Measurements from ENCODE around the gene GSTO2. TPM values are rescaled to one million over a fixed set of nuclear protein-coding genes. Genes with fewer than 3 reads are reported as not detected.

Gene GSTO2
- total RNA-seq, 1 donor from 2014 or later, result 0.58 TPM

DNA sequence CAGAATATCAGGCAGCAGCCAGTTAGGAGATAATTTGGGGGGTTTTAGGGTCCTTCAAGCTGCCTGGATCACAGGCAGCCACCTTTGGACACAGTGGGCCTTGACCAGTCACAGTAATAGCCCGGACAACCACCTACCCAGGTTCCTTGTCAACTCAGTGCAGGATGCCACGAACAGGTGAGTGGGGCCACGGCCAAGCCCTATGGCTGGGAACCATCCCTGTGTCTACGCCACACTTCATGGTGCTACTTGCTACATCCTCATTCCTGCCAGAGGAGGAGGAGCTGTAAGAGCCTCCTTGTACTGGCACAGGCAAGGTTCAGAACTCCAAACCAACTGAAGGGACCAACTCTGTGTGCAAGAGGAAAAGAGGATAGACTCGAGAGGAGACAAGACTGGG is 49.3 kb downstream of the GSTO2 start:
- Mint-ChIP-seq H3K27me3 (ENCODE audit: low read depth) (peaks cover 54% of the 10 kb centered on the region), H3K27ac (ENCODE audit: unreplicated experiment) (no peak overlapping the region), H3K4me1 (peaks cover 14% of the 10 kb centered on the region), H3K36me3 (ENCODE audit: low read depth) (no peaks in the 10 kb centered on the region), H3K4me3 (no peak overlapping the region), H3K9me3 (no peaks in the 10 kb centered on the region)
- no peak for DNase-seq (ENCODE audit: low read depth, low spot score)
- TF ChIP-seq, protein P1, sequence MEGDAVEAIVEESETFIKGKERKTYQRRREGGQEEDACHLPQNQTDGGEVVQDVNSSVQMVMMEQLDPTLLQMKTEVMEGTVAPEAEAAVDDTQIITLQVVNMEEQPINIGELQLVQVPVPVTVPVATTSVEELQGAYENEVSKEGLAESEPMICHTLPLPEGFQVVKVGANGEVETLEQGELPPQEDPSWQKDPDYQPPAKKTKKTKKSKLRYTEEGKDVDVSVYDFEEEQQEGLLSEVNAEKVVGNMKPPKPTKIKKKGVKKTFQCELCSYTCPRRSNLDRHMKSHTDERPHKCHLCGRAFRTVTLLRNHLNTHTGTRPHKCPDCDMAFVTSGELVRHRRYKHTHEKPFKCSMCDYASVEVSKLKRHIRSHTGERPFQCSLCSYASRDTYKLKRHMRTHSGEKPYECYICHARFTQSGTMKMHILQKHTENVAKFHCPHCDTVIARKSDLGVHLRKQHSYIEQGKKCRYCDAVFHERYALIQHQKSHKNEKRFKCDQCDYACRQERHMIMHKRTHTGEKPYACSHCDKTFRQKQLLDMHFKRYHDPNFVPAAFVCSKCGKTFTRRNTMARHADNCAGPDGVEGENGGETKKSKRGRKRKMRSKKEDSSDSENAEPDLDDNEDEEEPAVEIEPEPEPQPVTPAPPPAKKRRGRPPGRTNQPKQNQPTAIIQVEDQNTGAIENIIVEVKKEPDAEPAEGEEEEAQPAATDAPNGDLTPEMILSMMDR (conservative IDR thresholded peaks at IDR 0.05), result no peak

DNA sequence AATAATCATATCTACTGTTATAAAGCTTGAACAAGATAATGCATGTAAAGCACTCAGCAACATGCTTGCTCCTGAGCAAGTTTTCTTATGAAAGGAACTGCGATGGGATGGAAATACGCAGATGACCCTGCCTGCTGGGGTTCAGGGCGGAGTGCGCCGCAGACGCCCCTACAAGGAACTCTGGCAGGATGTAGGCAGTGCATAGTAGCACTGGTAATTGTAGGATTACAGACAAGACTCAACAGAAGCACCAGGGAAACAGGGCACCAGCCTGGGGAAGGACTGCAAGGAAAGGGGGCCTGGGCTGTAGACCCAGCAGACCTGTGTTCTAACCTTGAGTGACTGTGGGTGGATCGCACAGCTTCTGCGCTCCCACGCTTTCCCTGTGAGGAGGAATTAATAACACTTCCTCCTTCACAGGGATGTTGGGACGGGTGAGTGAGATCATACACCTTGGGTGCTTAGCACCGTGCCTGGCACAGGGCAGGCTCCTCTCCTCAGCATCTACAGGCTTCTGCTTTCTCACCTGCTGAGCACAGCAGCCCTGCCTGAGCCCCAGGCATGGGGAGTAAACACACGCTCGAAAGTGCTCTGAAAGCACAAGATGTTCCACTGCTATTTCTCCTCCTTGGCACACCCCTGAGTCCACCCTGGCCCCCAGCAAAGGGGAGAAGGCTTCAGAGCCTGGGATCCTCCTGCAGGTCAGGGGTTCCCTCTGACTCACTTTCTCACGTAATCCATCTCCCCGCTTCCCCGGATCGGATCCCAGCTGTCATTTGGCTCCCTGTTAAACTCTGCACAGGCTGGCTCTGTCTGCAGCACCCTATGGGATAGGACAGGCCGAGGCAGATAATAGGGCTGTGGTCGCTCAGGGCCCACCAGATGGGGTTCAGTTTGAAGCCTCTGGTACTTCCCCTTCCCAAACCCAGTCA is 50.1 kb downstream of the GSTO2 start:
- Mint-ChIP-seq H3K9me3 (no peaks in the 10 kb centered on the region), H3K27me3 (ENCODE audit: low read depth) (peaks cover 62% of the 10 kb centered on the region), H3K36me3 (ENCODE audit: low read depth) (no peaks in the 10 kb centered on the region), H3K27ac (ENCODE audit: unreplicated experiment) (peak overlapping the region; percentile 35), H3K4me3 (no peak overlapping the region), H3K4me1 (peaks cover 14% of the 10 kb centered on the region)
- no peak for DNase-seq (ENCODE audit: low read depth, low spot score)
- TF ChIP-seq, protein P1 (conservative IDR thresholded peaks at IDR 0.05), result no peak

DNA sequence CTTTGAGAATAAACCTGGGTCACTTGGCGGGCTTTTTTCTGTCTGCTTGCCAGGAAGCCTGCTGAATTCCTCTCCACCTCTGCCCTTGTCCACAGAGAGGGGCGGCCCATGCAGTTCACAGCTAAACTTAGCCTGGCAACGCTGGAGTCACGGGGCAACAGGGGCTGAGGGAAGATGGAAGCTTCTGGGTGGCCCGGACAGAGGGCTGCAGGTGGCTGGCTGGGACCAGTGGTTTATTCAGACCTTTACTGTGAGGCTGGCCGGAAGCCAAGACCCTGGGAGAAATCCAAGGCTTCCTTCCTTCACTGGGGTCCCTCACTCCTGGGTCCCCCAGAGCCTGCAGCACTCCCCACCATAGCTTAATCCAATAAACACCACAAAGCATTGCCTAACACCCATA is 52.2 kb downstream of the GSTO2 start:
- H3K27me3 Mint-ChIP-seq (ENCODE audit: low read depth), result peaks cover 83% of the 10 kb centered on the region
- TF ChIP-seq, protein P1 (conservative IDR thresholded peaks at IDR 0.05), result no peak
- H3K4me3 Mint-ChIP-seq, result no peak overlapping the region
- H3K9me3 Mint-ChIP-seq, result no peaks in the 10 kb centered on the region
- peaks cover 16% of the 10 kb centered on the region for H3K4me1 Mint-ChIP-seq
- peaks cover 4% of the 10 kb centered on the region for H3K36me3 Mint-ChIP-seq (ENCODE audit: low read depth)
- DNase-seq (ENCODE audit: low read depth, low spot score), result no peak
- no peak overlapping the region for H3K27ac Mint-ChIP-seq (ENCODE audit: unreplicated experiment)

DNA sequence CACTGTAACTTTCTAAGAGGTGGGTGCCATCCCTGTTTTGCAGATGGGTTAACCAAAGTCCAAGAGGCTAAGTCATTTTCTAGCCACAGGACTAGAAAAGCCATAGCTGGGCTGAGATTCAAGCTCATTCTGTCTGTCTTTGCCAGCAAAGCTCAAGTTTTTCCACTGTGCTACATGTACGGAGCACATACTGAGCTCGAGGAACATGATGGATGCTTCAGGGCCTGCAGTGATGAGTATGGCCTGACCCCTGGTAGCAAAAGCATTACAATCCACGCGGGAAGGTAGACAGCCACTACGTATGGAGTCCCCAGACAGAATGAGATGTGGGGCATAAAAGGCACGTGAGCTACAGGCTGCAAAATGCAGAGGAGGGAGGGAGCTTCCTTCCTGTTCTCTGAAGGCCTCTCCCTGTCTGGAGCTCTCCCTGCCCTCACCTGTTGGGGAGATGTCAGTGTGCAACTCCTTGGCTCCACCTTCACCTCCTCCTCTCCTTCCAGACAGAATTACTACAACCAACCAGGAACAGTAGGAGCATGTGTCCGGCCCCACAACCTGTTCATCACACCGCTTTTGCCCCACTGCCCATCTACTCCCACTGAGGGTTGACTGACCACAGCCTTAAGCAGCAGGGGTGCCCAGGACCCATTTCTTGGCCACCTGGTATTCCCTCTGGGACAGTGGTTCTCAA is 52.9 kb downstream of the GSTO2 start:
- no peaks in the 10 kb centered on the region for H3K9me3 Mint-ChIP-seq
- H3K36me3 Mint-ChIP-seq (ENCODE audit: low read depth), result peaks cover 7% of the 10 kb centered on the region
- H3K4me1 Mint-ChIP-seq, result peaks cover 23% of the 10 kb centered on the region
- DNase-seq (ENCODE audit: low read depth, low spot score), result no peak
- H3K4me3 Mint-ChIP-seq, result no peak overlapping the region
- no peak overlapping the region for H3K27ac Mint-ChIP-seq (ENCODE audit: unreplicated experiment)
- H3K27me3 Mint-ChIP-seq (ENCODE audit: low read depth), result peaks cover 90% of the 10 kb centered on the region
- TF ChIP-seq, protein P1 (conservative IDR thresholded peaks at IDR 0.05), result no peak

DNA sequence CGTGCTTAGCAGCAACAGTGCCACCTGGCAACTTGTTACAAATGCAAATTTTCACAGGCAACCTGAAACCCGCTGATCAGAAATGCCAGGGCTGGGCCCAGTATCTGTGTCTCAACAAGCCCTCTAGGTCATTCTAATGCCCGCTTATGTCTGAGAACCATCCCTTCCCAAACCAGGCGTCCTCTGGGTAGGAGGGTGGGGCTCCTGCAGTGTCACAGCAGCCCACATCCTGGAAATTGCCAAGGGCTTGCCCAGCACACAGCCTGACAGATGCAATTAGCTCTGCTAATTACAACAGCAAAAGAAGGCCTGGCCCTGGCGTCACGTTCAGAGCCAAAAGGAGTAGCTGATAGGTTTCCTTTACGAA is 53.4 kb downstream of the GSTO2 start:
- no peak for DNase-seq (ENCODE audit: low read depth, low spot score)
- Mint-ChIP-seq H3K36me3 (ENCODE audit: low read depth) (peaks cover 7% of the 10 kb centered on the region), H3K27me3 (ENCODE audit: low read depth) (peaks cover 90% of the 10 kb centered on the region), H3K9me3 (no peaks in the 10 kb centered on the region), H3K4me3 (no peak overlapping the region), H3K27ac (ENCODE audit: unreplicated experiment) (peak overlapping the region; percentile 12), H3K4me1 (peaks cover 25% of the 10 kb centered on the region)
- TF ChIP-seq, protein P1 (conservative IDR thresholded peaks at IDR 0.05), result no peak
